Neural cell (in vitro differentiated cells): ENCODE data around the gene TMEM143. TPM values are rescaled to one million over a fixed set of nuclear protein-coding genes. Genes with fewer than 3 reads are reported as not detected.

Experiments used
- H2AFZ ChIP-seq: fragments of 200-600, 300-800 bp; sonication (generic), shearing (Covaris generic); 2 replicates; pipeline ENCODE4 v1.6.0; 2014; ENCODE audit warnings: low read depth, mild to moderate bottlenecking, antibody characterized with exemption, low read length, moderate library complexity
- H3F3A ChIP-seq: fragments of 200-600 bp; shearing (Covaris generic); 2 replicates; pipeline ENCODE4 v1.6.1; 2016; ENCODE audit warnings: mild to moderate bottlenecking, moderate library complexity, mixed read lengths, antibody characterized with exemption, low read length; ENCODE audit not compliant: insufficient read depth, poor library complexity, severe bottlenecking
- H3K27ac ChIP-seq: fragments of 200-600, 300-800 bp; sonication (generic), shearing (Covaris generic); 2 replicates; pipeline ENCODE4 v1.5.1; 2014; ENCODE audit warnings: mild to moderate bottlenecking, low read length, moderate library complexity
- H3K27me3 ChIP-seq: fragments of 300-800, 200-600 bp; sonication (generic), shearing (Covaris generic); 2 replicates; pipeline ENCODE4 v1.6.0; 2014; ENCODE audit warnings: mild to moderate bottlenecking, low read depth, low read length, moderate library complexity; ENCODE audit not compliant: insufficient read depth
- H3K36me3 ChIP-seq: fragments of 300-800, 200-600 bp; sonication (generic), shearing (Covaris generic); 2 replicates; pipeline ENCODE4 v1.5.1; 2014; ENCODE audit warnings: mild to moderate bottlenecking, antibody characterized with exemption, low read length, moderate library complexity; ENCODE audit not compliant: insufficient read depth
- H3K4me2 ChIP-seq: fragments of 300-800, 200-600 bp; sonication (generic), shearing (Covaris generic); 2 replicates; pipeline ENCODE4 v1.6.0; 2014; ENCODE audit warnings: mild to moderate bottlenecking, low read length
- H3K4me3 ChIP-seq: fragments of 300-800, 200-600 bp; sonication (generic), shearing (Covaris generic); 2 replicates; pipeline ENCODE4 v1.5.1; 2014; ENCODE audit warnings: mild to moderate bottlenecking, low read length, moderate library complexity
- H3K79me2 ChIP-seq: fragments of 200-600 bp; shearing (Covaris generic); replicated peaks from 2 replicates; pipeline ENCODE4 v1.6.0; 2014; ENCODE audit warnings: mild to moderate bottlenecking, low read length, moderate library complexity; ENCODE audit not compliant: insufficient read depth
- H3K9ac ChIP-seq: fragments of 300-800, 200-600 bp; sonication (generic), shearing (Covaris generic); 2 replicates; pipeline ENCODE4 v1.6.1; 2016; ENCODE audit warnings: mild to moderate bottlenecking, low read length, mixed read lengths
- H3K9me2 ChIP-seq: fragments of 200-600 bp; shearing (Covaris generic); 2 replicates; pipeline ENCODE4 v1.6.1; 2016; ENCODE audit warnings: mild to moderate bottlenecking, low read length, mixed read lengths; ENCODE audit not compliant: insufficient read depth
- H3K9me3 ChIP-seq: fragments of 200-600, 300-800 bp; sonication (generic), shearing (Covaris generic); 2 replicates; pipeline ENCODE4 v1.6.1; 2016; ENCODE audit warnings: mild to moderate bottlenecking, mixed run types, low read length, moderate library complexity, mixed read lengths
- H4K20me1 ChIP-seq: fragments of 200-600 bp; shearing (Covaris generic); 2 replicates; pipeline ENCODE4 v1.6.1; 2016; ENCODE audit warnings: mild to moderate bottlenecking, mixed run types; ENCODE audit not compliant: insufficient read depth
- CTCF ChIP-seq: fragments of 450-650 bp; IDR thresholded peaks from 2 replicates; pipeline ENCODE4 v1.5.1; 2014; ENCODE audit warnings: antibody characterized with exemption, mild to moderate bottlenecking, moderate library complexity; ENCODE audit not compliant: poor library complexity, severe bottlenecking
- EP300 ChIP-seq: fragments of 450-650 bp; conservative IDR thresholded peaks from 2 replicates; pipeline ENCODE4 v1.6.1; 2014; ENCODE audit warnings: antibody characterized with exemption, mild to moderate bottlenecking, moderate library complexity; ENCODE audit not compliant: poor library complexity, severe bottlenecking
- EZH2 ChIP-seq: fragments of 200-600, 300-800 bp; shearing (Covaris generic), sonication (generic); IDR thresholded peaks from 2 replicates; pipeline ENCODE4 v1.6.1; 2014; ENCODE audit warnings: antibody characterized with exemption, low read length, borderline replicate concordance, mild to moderate bottlenecking; ENCODE audit not compliant: insufficient read depth, poor library complexity, severe bottlenecking
- MXI1 ChIP-seq: fragments of 450-650 bp; conservative IDR thresholded peaks from 2 replicates; pipeline ENCODE4 v1.6.1; 2014; ENCODE audit warnings: antibody characterized with exemption, mild to moderate bottlenecking; ENCODE audit not compliant: poor library complexity, severe bottlenecking
- POLR2AphosphoS5 ChIP-seq: IDR thresholded peaks from 2 replicates; pipeline ENCODE4 v1.6.1; 2012
- RAD21 ChIP-seq: fragments of 450-650 bp; conservative IDR thresholded peaks from 2 replicates; pipeline ENCODE4 v1.6.1; 2014; ENCODE audit warnings: antibody characterized with exemption, mild to moderate bottlenecking, moderate library complexity
- REST ChIP-seq: IDR thresholded peaks from 2 replicates; pipeline ENCODE4 v1.6.1; 2012; ENCODE audit warnings: borderline replicate concordance
- SMC3 ChIP-seq: fragments of 450-650 bp; conservative IDR thresholded peaks from 2 replicates; pipeline ENCODE4 v1.6.1; 2014; ENCODE audit warnings: antibody characterized with exemption, mild to moderate bottlenecking, moderate library complexity; ENCODE audit not compliant: poor library complexity
- TAF1 ChIP-seq: IDR thresholded peaks from 2 replicates; pipeline ENCODE4 v1.6.1; 2012; ENCODE audit warnings: low read depth
- polyA plus RNA-seq: library from polyadenylated mRNA; depleted of rRNA; stranded (reverse); fragments of >200 nt; gene quantifications from 2 replicates; pipeline ENCODE4 v1.2.3, GENCODE V29; 2014

TMEM143 gene
- polyA plus RNA-seq, 1 donor from 2014 or later, result 4.2 TPM

- no peak overlapping the region for H3K27ac ChIP-seq
- H3K79me2 ChIP-seq, result no peaks in the 10 kb centered on the region
- H3K4me3 ChIP-seq, result no peak overlapping the region
- H3K27me3 ChIP-seq, result no peaks in the 10 kb centered on the region
- H3K4me2 ChIP-seq, result no peak overlapping the region
- H3F3A ChIP-seq, result no peaks in the 10 kb centered on the region
- no peak for TF ChIP-seq REST
- no peak for TF ChIP-seq EP300
- TF ChIP-seq CTCF, result no peak
- no peak for TF ChIP-seq POLR2AphosphoS5
- no peak for TF ChIP-seq MXI1
- no peak for TF ChIP-seq EZH2
- TF ChIP-seq TAF1, result no peak
- no peak overlapping the region for H2AFZ ChIP-seq
- H3K9me3 ChIP-seq, result no peaks in the 10 kb centered on the region
- H3K9ac ChIP-seq, result no peak overlapping the region
- H3K36me3 ChIP-seq, result no peaks in the 10 kb centered on the region
- H4K20me1 ChIP-seq, result no peaks in the 10 kb centered on the region
- H3K9me2 ChIP-seq, result no peaks in the 10 kb centered on the region
Measured at GRCh38 chr19:48315712-48316111, 48.0 kb downstream of the TMEM143 start.

- Histone ChIP-seq H2AFZ (no peak overlapping the region), H3K9ac (no peak overlapping the region), H3K27ac (no peak overlapping the region), H3K36me3 (no peaks in the 10 kb centered on the region), H3K9me2 (no peaks in the 10 kb centered on the region), H3F3A (no peaks in the 10 kb centered on the region), H3K4me3 (no peak overlapping the region), H3K79me2 (no peaks in the 10 kb centered on the region), H3K9me3 (no peaks in the 10 kb centered on the region), H3K4me2 (no peak overlapping the region), H3K27me3 (no peaks in the 10 kb centered on the region), H4K20me1 (no peaks in the 10 kb centered on the region)
- TF ChIP-seq SMC3, result no peak
- TF ChIP-seq TAF1, result no peak
- no peak for TF ChIP-seq MXI1
- TF ChIP-seq EP300, result no peak
- TF ChIP-seq CTCF, result no peak
- TF ChIP-seq RAD21, result no peak
Measured at GRCh38 chr19:48311384-48311783, 52.4 kb downstream of the TMEM143 start.
